Kidney glomerular epithelial cell (primary cell): ENCODE data around the gene FBXL2.
"Not testable (repeated sequence)": the region's sequence is repeated elsewhere in the genome, so short reads cannot be mapped to it uniquely, and the experiment has no call there.

Experiments
- DNase-seq: peaks from one replicate; lab custom pipeline; 2025; lab: John Stamatoyannopoulos, UW

FBXL2 gene

GRCh38 chr3:33429306-33429705, 152.1 kb downstream of the FBXL2 start:
- DNase-seq, result not testable (repeated sequence)

- no peak for DNase-seq
Measured at GRCh38 chr3:33430061-33430460, 152.8 kb downstream of the FBXL2 start.

GRCh38 chr3:33430571-33430970, 153.3 kb downstream of the FBXL2 start:
- DNase-seq, result no peak

GRCh38 chr3:33433843-33434242, 156.6 kb downstream of the FBXL2 start:
- no peak for DNase-seq
